Spleen (tissue), 7 donors: ENCODE data around the gene OR2F2.

ENCODE experiments used
- POLR2A ChIP-seq, 3 donors: fragments of 450-650 bp; IDR thresholded peaks; one replicate each; pipeline ENCODE4 v1.5.1; 2017; ENCODE audit warnings: antibody characterized with exemption in 3 of 3, mild to moderate bottlenecking in 1 of 3
- POLR2AphosphoS5 ChIP-seq, 3 donors: sonication (generic); formaldehyde crosslinking; IDR thresholded peaks; one replicate each; pipeline ENCODE4 v1.5.1; 2017; ENCODE audit warnings: antibody characterized with exemption in 3 of 3
- TF ChIP-seq, protein P1 (sequence below), 11 experiments: fragments of 200-600 bp in 7 of 11; fragments of 450-650 bp in 4 of 11; sonication (generic) in 4 of 11; IDR thresholded peaks in 8 of 11; conservative IDR thresholded peaks in 3 of 11; 1 replicate in 7 of 11; 2 replicates in 4 of 11; pipeline versions ENCODE4 v1.4.0 to v1.8.0; 2016 to 2021; ENCODE audit warnings: antibody characterized with exemption in 11 of 11, inconsistent platforms in 4 of 11, mild to moderate bottlenecking in 1 of 11
- donor health status: DM: no; HTN: no; CAD: no; lungs with moderate emphysema.
- donor health status: DM: no; HTN: no; CAD: no.
- donor health status: DM: no; HTN: no; CAD: no.

DNA sequence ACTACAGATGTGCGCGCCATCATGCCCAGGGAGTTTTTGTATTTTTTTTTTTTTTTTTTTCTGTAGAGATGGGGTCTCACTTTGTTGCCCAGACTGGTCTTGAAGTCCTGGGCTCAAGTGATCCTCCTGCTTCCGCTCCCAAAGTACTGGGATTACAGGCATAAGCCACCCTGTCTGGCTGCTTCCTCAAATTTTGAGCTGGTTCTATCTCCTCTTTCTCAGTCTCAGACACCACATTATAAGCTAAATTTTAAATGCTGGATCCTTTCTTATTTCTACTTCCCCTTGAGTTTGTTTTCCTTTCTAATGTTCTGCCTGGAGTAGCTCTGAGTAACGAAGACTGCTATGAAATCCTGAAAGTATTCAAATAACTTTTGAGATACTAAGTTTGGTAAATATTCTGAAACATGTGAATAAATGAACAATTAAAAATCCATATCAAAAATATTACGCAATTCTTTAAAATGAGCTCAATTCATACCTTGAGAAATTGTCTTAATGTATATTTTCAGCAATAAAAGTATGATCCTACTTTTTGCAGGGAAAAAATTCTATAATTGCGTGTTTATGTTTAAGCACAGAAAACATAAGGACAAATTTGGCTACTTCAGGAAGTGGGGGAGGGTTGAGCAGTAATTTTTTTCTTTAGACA lies 48.1 kb upstream of the OR2F2 start:
- TF ChIP-seq POLR2A (IDR thresholded peaks at IDR 0.05) (no peak), POLR2AphosphoS5 (IDR thresholded peaks at IDR 0.05) (no peak)
- TF ChIP-seq, protein P1, sequence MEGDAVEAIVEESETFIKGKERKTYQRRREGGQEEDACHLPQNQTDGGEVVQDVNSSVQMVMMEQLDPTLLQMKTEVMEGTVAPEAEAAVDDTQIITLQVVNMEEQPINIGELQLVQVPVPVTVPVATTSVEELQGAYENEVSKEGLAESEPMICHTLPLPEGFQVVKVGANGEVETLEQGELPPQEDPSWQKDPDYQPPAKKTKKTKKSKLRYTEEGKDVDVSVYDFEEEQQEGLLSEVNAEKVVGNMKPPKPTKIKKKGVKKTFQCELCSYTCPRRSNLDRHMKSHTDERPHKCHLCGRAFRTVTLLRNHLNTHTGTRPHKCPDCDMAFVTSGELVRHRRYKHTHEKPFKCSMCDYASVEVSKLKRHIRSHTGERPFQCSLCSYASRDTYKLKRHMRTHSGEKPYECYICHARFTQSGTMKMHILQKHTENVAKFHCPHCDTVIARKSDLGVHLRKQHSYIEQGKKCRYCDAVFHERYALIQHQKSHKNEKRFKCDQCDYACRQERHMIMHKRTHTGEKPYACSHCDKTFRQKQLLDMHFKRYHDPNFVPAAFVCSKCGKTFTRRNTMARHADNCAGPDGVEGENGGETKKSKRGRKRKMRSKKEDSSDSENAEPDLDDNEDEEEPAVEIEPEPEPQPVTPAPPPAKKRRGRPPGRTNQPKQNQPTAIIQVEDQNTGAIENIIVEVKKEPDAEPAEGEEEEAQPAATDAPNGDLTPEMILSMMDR (IDR thresholded peaks at IDR 0.05 in 8 of 11, conservative IDR thresholded peaks at IDR 0.05 in 3 of 11): no peak
